Astrocyte (in vitro differentiated cells and primary cell): Measurements from ENCODE around the gene PTPRQ. TPM values are rescaled to one million over a fixed set of nuclear protein-coding genes. Genes with fewer than 3 reads are reported as not detected.

Experiments
- DNase-seq: peaks from one replicate; pipeline ENCODE4 v3.0.0-alpha.2; 2010; ENCODE audit warnings: low read depth
- FAIRE-seq: peaks from 2 replicates; lab custom pipeline; 2011; peaks lifted over from hg19 to GRCh38; lab: Jason Lieb, UNC
- H2AFZ ChIP-seq: 2 replicates; pipeline ENCODE4 v1.6.0; 2012; ENCODE audit warnings: low read depth, low read length, inconsistent platforms
- H3K27ac ChIP-seq: 2 replicates; pipeline ENCODE4 v1.5.1; 2011; ENCODE audit warnings: low read depth, low read length, inconsistent platforms
- H3K27me3 ChIP-seq: 2 replicates; pipeline ENCODE4 v1.6.0; 2011; ENCODE audit warnings: low read length, inconsistent platforms; ENCODE audit not compliant: insufficient read depth
- H3K36me3 ChIP-seq: 2 replicates; pipeline ENCODE4 v1.5.1; 2011; ENCODE audit warnings: low read length, inconsistent platforms; ENCODE audit not compliant: insufficient read depth
- H3K4me1 ChIP-seq: 2 replicates; pipeline ENCODE4 v1.5.1; 2011; ENCODE audit warnings: low read length, inconsistent platforms; ENCODE audit not compliant: insufficient read depth
- H3K4me2 ChIP-seq: 2 replicates; pipeline ENCODE4 v1.6.0; 2012; ENCODE audit warnings: low read length, inconsistent platforms
- H3K4me3 ChIP-seq: 2 replicates; pipeline ENCODE4 v1.5.1; 2011; ENCODE audit warnings: low read depth, mild to moderate bottlenecking, low read length, inconsistent platforms; ENCODE audit not compliant: insufficient read depth
- H3K79me2 ChIP-seq: 2 replicates; pipeline ENCODE4 v1.6.0; 2012; ENCODE audit warnings: mild to moderate bottlenecking, low read length, inconsistent platforms; ENCODE audit not compliant: insufficient read depth
- H3K9ac ChIP-seq: 2 replicates; pipeline ENCODE4 v1.6.0; 2012; ENCODE audit warnings: mild to moderate bottlenecking, low read length, inconsistent platforms
- H3K9me3 ChIP-seq: 2 replicates; pipeline ENCODE4 v1.5.1; 2012; ENCODE audit warnings: low read depth, mild to moderate bottlenecking, low read length, inconsistent platforms; ENCODE audit not compliant: insufficient read depth
- H4K20me1 ChIP-seq: 2 replicates; pipeline ENCODE4 v1.6.0; 2012; ENCODE audit warnings: low read length, inconsistent platforms; ENCODE audit not compliant: insufficient read depth
- H3K27ac Mint-ChIP-seq: one replicate; pipeline ENCODE4 v1.8.0; 2021; ENCODE audit warnings: mild to moderate bottlenecking, mixed read lengths; ENCODE audit not compliant: unreplicated experiment
- H3K27me3 Mint-ChIP-seq: one replicate; pipeline ENCODE4 v1.8.0; 2021; ENCODE audit warnings: low read depth, mixed read lengths; ENCODE audit not compliant: unreplicated experiment
- H3K36me3 Mint-ChIP-seq: one replicate; pipeline ENCODE4 v1.8.0; 2021; ENCODE audit warnings: low read depth, mixed read lengths; ENCODE audit not compliant: unreplicated experiment
- H3K4me1 Mint-ChIP-seq: one replicate; pipeline ENCODE4 v1.8.0; 2021; ENCODE audit warnings: low read depth, mixed read lengths; ENCODE audit not compliant: unreplicated experiment
- H3K4me3 Mint-ChIP-seq: one replicate; pipeline ENCODE4 v1.8.0; 2021; ENCODE audit warnings: mild to moderate bottlenecking, moderate library complexity, mixed read lengths; ENCODE audit not compliant: unreplicated experiment
- H3K9me3 Mint-ChIP-seq: one replicate; pipeline ENCODE4 v1.8.0; 2021; ENCODE audit warnings: mild to moderate bottlenecking, mixed read lengths; ENCODE audit not compliant: unreplicated experiment
- CTCF ChIP-seq: IDR thresholded peaks from 2 replicates; pipeline ENCODE4 v1.5.1; 2011; ENCODE audit warnings: low read depth, mild to moderate bottlenecking, inconsistent platforms, low read length, moderate library complexity; ENCODE audit not compliant: insufficient read depth
- EZH2 ChIP-seq: IDR thresholded peaks from 2 replicates; pipeline ENCODE4 v1.6.1; 2012; ENCODE audit warnings: mild to moderate bottlenecking, low read length, inconsistent platforms; ENCODE audit not compliant: insufficient read depth
- total RNA-seq: library from RNA; stranded (reverse); gene quantifications from 2 replicates; pipeline ENCODE4 v1.2.1, GENCODE V29; 2021

PTPRQ gene
- total RNA-seq, 1 donor from 2014 or later = 0.18 TPM

GRCh38 chr12:80704420-80704819, 260.4 kb downstream of the PTPRQ start:
- Histone ChIP-seq H2AFZ (no peak overlapping the region), H3K9me3 (no peaks in the 10 kb centered on the region), H3K4me2 (no peak overlapping the region), H4K20me1 (no peaks in the 10 kb centered on the region), H3K4me1 (peaks cover 15% of the 10 kb centered on the region), H3K27ac (no peak overlapping the region), H3K36me3 (no peaks in the 10 kb centered on the region), H3K79me2 (no peaks in the 10 kb centered on the region), H3K27me3 (peaks cover 4% of the 10 kb centered on the region), H3K4me3 (no peak overlapping the region), H3K9ac (no peak overlapping the region)
- FAIRE-seq (no peak), DNase-seq (no peak)
- Mint-ChIP-seq H3K4me3 (no peak overlapping the region), H3K27ac (no peak overlapping the region), H3K36me3 (no peaks in the 10 kb centered on the region), H3K27me3 (peaks cover 30% of the 10 kb centered on the region), H3K9me3 (no peaks in the 10 kb centered on the region), H3K4me1 (peaks cover 20% of the 10 kb centered on the region)
- TF ChIP-seq EZH2 = no peak
- TF ChIP-seq CTCF = no peak

- H3K27me3 Mint-ChIP-seq = peaks cover 50% of the 10 kb centered on the region
- Histone ChIP-seq H3K27me3 (peaks cover 4% of the 10 kb centered on the region), H4K20me1 (no peaks in the 10 kb centered on the region), H3K36me3 (no peaks in the 10 kb centered on the region), H3K4me2 (peak within 1 kb of the TSS; percentile 83), H3K79me2 (no peaks in the 10 kb centered on the region), H3K4me3 (peak within 1 kb of the TSS; percentile 51), H3K4me1 (peaks cover 15% of the 10 kb centered on the region), H3K9me3 (no peaks in the 10 kb centered on the region), H3K9ac (peak within 1 kb of the TSS; percentile 17), H2AFZ (peak within 1 kb of the TSS; percentile 75), H3K27ac (no peak within 1 kb of the TSS)
- no peak for TF ChIP-seq EZH2
- no peak for TF ChIP-seq CTCF
- H3K4me3 Mint-ChIP-seq = peak within 1 kb of the TSS; percentile 74
- FAIRE-seq = no peak
- no peaks in the 10 kb centered on the region for H3K9me3 Mint-ChIP-seq
- H3K27ac Mint-ChIP-seq = no peak within 1 kb of the TSS
- no peaks in the 10 kb centered on the region for H3K36me3 Mint-ChIP-seq
- H3K4me1 Mint-ChIP-seq = peaks cover 20% of the 10 kb centered on the region
- no peak for DNase-seq
Measured at GRCh38 chr12:80707126-80707829, 263.2 kb downstream of the PTPRQ start, which contains the start of gene MYF6. Gene MYF6, plus strand, starts transcription at chr12:80707634. Its CDS starts 86 bp downstream, at chr12:80707720.

- DNase-seq = no peak
- H3K36me3 ChIP-seq = no peaks in the 10 kb centered on the region
- Mint-ChIP-seq H3K36me3 (no peaks in the 10 kb centered on the region), H3K27ac (no peak overlapping the region), H3K9me3 (no peaks in the 10 kb centered on the region), H3K4me3 (peak overlapping the region; percentile 54), H3K4me1 (peaks cover 15% of the 10 kb centered on the region), H3K27me3 (peaks cover 55% of the 10 kb centered on the region)
- no peak overlapping the region for H3K27ac ChIP-seq
- no peak overlapping the region for H3K4me3 ChIP-seq
- H3K79me2 ChIP-seq = no peaks in the 10 kb centered on the region
- H3K4me2 ChIP-seq = peak overlapping the region; percentile 83
- no peak overlapping the region for H2AFZ ChIP-seq
- peaks cover 4% of the 10 kb centered on the region for H3K27me3 ChIP-seq
- FAIRE-seq = no peak
- H3K9ac ChIP-seq = no peak overlapping the region
- TF ChIP-seq EZH2 (no peak), CTCF (no peak)
- H3K9me3 ChIP-seq = no peaks in the 10 kb centered on the region
- no peaks in the 10 kb centered on the region for H4K20me1 ChIP-seq
- H3K4me1 ChIP-seq = peaks cover 12% of the 10 kb centered on the region
Measured at GRCh38 chr12:80707830-80708258, 263.8 kb downstream of the PTPRQ start.
